H1 (cell line): ENCODE data around the gene GGN. TPM values are rescaled to one million over a fixed set of nuclear protein-coding genes. Genes with fewer than 3 reads are reported as not detected.

Source experiments
- CTBP2 ChIP-seq: IDR thresholded peaks from 2 replicates; pipeline ENCODE4 v1.7.0; 2011; ENCODE audit warnings: borderline replicate concordance, mild to moderate bottlenecking, moderate library complexity, mixed read lengths, low read length; ENCODE audit not compliant: insufficient read depth, insufficient read length
- SIRT6 ChIP-seq: IDR thresholded peaks from one replicate; pipeline ENCODE4 v1.7.1; 2012; ENCODE audit warnings: low read length, inconsistent platforms
- ZNF274 ChIP-seq: IDR thresholded peaks from 2 replicates; pipeline ENCODE4 v1.7.0; 2012; ENCODE audit warnings: low read length, borderline replicate concordance; ENCODE audit errors: extremely low read depth
- polyA plus RNA-seq, 7 experiments: library from polyadenylated mRNA; depleted of rRNA in 3 of 7; stranded (reverse) in 5 of 7; unstranded in 2 of 7; fragments of >200 nt in 5 of 7; fragments of 200-250 nt in 2 of 7; gene quantifications; 1 replicate in 5 of 7; 2 replicates in 1 of 7; 4 replicates in 1 of 7; pipeline versions ENCODE4 v1.2.1 to v1.2.3, GENCODE V29; 2011 to 2013; ENCODE audit warnings: missing spikeins in 2 of 7, mixed read lengths in 2 of 7
- total RNA-seq: library from RNA; stranded (reverse); fragmentation: NEBNext Ultra II Directional; extraction: Animal tissue kit (Norgen Biotek cat#: 25700); gene quantifications from 2 replicates; pipeline ENCODE4 v1.2.1, GENCODE V29; 2021

GGN gene
- total and polyA plus RNA-seq, 2 of the 8 experiments (the other 6 are each of a cell fraction or from before 2014, with no cell fraction given) = 0.47 to 1.2 TPM

DNA sequence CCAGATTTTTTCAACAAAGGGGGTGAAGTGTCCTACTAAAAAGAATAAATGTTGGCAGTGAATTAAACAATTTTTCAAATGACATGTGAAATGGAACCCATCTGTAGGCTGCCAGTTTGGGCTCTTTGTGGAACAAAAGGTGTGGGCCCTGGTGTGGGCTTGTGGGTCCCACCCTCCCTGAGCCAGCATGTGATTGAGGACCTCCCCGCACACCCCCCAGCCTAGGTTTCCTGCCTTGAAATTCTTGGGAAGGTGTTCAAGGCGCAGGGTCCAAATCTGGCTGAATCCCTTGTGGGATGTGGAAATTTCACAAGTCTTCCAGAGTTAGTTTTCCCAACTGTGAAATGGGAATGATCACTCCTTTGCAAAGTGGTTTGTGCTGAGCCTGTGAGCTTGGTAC, 4.1 kb downstream of the GGN start (continued):
- TF ChIP-seq ZNF274 (no peak), SIRT6 (no peak), CTBP2 (no peak)
